ENCODE measurements around the gene FRMD4A. TPM values are rescaled to one million over a fixed set of nuclear protein-coding genes. Genes with fewer than 3 reads are reported as not detected.

FRMD4A gene
- total RNA-seq, 2 experiments from 2014 or later: 0.82 to 0.94 TPM

DNA sequence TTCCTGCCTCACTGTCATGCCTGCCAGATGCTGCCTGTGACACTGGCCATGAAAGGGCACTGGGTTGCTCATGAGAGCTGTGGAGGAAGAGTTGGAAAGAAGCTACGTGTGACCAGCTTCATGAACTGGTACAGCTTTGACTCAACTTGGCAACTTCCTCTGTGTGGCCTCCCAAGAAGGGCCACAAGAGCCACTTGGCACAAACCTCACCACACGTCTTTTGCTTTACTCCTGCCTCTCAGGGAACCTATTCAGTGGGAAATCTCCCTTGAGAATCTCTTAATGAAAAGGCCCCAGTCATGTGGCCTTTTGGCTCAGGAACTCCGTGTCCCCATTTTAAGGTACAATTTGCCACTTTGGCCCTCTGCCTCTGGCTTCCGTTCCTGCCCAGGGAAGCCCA, 54.5 kb downstream of the FRMD4A start:
- H3K27me3 Mint-ChIP-seq (ENCODE audit: low read depth): peaks cover 2% of the 10 kb centered on the region
- H3K4me3 Mint-ChIP-seq: no peak overlapping the region
- CTCF ChIA-PET: no interaction called here
- ATAC-seq (no peak), DNase-seq (no peak)
- no peaks in the 10 kb centered on the region for H3K4me1 Mint-ChIP-seq (ENCODE audit: low read depth)
- H3K27ac Mint-ChIP-seq: no peak overlapping the region
- no peaks in the 10 kb centered on the region for H3K36me3 Mint-ChIP-seq (ENCODE audit: low read depth)
- POLR2A ChIA-PET: no interaction called here
- H3K9me3 Mint-ChIP-seq (ENCODE audit: insufficient read depth): no peaks in the 10 kb centered on the region

DNA sequence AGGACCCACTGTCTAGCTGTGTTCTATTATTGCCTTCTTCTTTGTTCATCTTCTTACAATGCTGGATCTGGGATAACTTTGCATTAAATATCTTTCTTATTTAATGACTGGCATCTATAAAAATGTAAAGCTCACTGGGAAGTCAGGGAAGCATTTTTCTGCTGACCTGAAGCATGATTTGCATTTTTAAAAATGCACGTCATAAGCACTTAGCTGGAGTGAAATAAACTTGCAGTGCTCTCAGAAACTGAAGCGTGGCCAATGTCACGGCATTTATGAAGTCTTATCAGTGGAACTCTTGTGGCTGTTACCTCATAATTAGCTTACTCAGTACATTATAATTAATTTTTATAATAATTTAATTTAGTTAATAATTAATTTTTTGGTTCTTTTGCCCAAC, 59.1 kb downstream of the FRMD4A start:
- Mint-ChIP-seq H3K4me3 (no peak overlapping the region), H3K27me3 (ENCODE audit: low read depth) (peaks cover 2% of the 10 kb centered on the region), H3K27ac (no peak overlapping the region), H3K36me3 (ENCODE audit: low read depth) (no peaks in the 10 kb centered on the region), H3K9me3 (ENCODE audit: insufficient read depth) (no peaks in the 10 kb centered on the region), H3K4me1 (ENCODE audit: low read depth) (no peaks in the 10 kb centered on the region)
- ATAC-seq (no peak), DNase-seq (no peak)
- ChIA-PET CTCF (no interaction called here), POLR2A (no interaction called here)

DNA sequence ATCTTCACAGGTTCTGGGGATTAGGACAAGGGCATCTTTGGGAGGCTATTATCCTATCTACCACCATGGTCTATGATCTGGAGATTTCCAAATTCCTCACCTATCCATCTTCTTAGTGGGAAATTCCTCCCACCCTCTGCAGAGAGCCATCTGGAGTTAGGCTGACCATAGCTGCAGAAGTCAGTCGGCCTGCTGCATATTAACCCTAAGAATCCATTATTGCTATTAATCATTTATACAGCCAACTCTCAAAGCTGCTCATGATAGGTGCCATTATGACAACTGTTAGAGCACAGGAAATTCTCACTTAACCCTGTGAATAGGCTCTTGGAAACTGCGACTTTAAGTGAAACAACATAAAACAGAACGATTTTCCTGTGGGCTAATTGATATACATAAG, 60.4 kb downstream of the FRMD4A start:
- no peaks in the 10 kb centered on the region for H3K9me3 Mint-ChIP-seq (ENCODE audit: insufficient read depth)
- no peak overlapping the region for H3K4me3 Mint-ChIP-seq
- DNase-seq: no peak
- H3K36me3 Mint-ChIP-seq (ENCODE audit: low read depth): no peaks in the 10 kb centered on the region
- no peaks in the 10 kb centered on the region for H3K4me1 Mint-ChIP-seq (ENCODE audit: low read depth)
- CTCF ChIA-PET: no interaction called here
- no peak overlapping the region for H3K27ac Mint-ChIP-seq
- POLR2A ChIA-PET: no interaction called here
- H3K27me3 Mint-ChIP-seq (ENCODE audit: low read depth): peaks cover 2% of the 10 kb centered on the region
- no peak for ATAC-seq

- CTCF ChIA-PET: no interaction called here
These were observed 65.0 kb downstream of the FRMD4A start for GRCh38 chr10:14265709-14266108.

GRCh38 chr10:14262836-14263425, 67.8 kb downstream of the FRMD4A start:
- peaks cover 9% of the 10 kb centered on the region for H3K27me3 Mint-ChIP-seq (ENCODE audit: low read depth)
- H3K36me3 Mint-ChIP-seq (ENCODE audit: low read depth): no peaks in the 10 kb centered on the region
- H3K4me3 Mint-ChIP-seq: no peak overlapping the region
- H3K4me1 Mint-ChIP-seq (ENCODE audit: low read depth): no peaks in the 10 kb centered on the region
- ATAC-seq: no peak
- no peak overlapping the region for H3K27ac Mint-ChIP-seq
- ChIA-PET POLR2A (no interaction called here), CTCF (no interaction called here)
- no peaks in the 10 kb centered on the region for H3K9me3 Mint-ChIP-seq (ENCODE audit: insufficient read depth)
- DNase-seq: no peak

More at GRCh38 chr10:14265709-14266108, 65.0 kb downstream of the FRMD4A start:
- peaks cover 7% of the 10 kb centered on the region for H3K27me3 Mint-ChIP-seq (ENCODE audit: low read depth)
- no peak for DNase-seq
- H3K36me3 Mint-ChIP-seq (ENCODE audit: low read depth): no peaks in the 10 kb centered on the region
- no peak for ATAC-seq
- POLR2A ChIA-PET: no interaction called here
- H3K27ac Mint-ChIP-seq: no peak overlapping the region
- H3K4me1 Mint-ChIP-seq (ENCODE audit: low read depth): no peaks in the 10 kb centered on the region
- no peaks in the 10 kb centered on the region for H3K9me3 Mint-ChIP-seq (ENCODE audit: insufficient read depth)
- no peak overlapping the region for H3K4me3 Mint-ChIP-seq

DNA sequence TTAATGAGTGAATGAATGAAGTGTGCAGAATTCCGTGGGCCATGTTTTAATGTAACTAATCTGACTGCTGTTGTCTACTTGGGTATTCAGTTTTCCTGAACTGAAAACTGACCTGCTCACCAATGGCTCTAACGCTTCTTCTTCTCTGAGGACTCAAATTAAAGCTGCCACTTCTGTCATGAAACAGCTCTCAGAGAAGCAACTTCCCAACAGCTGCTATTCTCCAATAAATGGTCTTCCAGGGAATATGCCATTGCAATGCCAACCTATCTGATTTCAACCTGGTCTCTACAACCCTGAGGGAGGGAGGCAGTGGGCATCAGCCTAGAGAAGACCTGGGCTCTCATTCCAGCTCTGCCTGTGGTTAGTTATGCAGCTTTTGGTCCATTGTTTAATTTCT, 69.4 kb downstream of the FRMD4A start:
- Mint-ChIP-seq H3K27ac (no peak overlapping the region), H3K36me3 (ENCODE audit: low read depth) (no peaks in the 10 kb centered on the region), H3K9me3 (ENCODE audit: insufficient read depth) (no peaks in the 10 kb centered on the region), H3K27me3 (ENCODE audit: low read depth) (peaks cover 13% of the 10 kb centered on the region), H3K4me1 (ENCODE audit: low read depth) (no peaks in the 10 kb centered on the region), H3K4me3 (no peak overlapping the region)
- POLR2A ChIA-PET: no interaction called here
- CTCF ChIA-PET: no interaction called here
- DNase-seq (no peak), ATAC-seq (no peak)

DNA sequence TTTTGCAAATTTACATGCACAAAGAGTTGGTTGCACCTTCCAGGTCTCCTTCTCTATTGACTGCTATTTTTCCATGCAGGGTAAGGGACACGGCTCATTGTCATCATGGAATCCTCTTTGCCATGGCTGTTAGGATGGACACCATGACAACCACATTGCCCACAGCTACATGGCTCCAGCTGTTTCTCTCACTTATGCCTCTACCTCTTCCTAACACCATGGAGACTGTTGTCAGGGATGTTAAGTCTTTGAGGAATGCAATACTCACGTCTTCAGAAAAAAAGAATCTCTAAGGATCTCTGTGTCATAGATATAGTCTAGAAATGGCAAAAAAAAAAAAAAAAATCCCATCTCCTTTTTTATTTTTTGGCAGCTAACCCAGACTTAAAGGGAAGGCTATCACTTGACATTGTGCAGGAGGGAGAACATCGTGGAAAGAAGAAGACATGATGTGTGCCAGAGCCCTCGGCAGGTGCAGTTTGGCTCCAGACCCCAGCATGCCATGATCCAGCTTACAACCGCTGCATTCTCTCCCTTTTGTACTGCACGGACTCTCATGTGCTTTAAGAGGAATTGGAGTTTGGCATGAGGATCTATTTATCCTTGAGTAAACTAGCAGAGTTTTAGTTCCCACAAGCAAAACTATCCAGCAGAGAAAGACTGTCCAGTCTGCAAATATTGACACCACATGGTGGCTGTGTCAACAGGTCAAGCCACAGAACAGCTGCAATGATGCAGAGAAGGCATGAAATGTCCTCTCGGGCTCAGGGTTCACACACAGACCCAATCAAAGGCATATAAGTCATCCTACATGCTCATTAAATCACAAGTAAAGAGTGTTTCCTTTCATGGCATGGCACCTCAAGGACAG, 70.8 kb downstream of the FRMD4A start:
- Mint-ChIP-seq H3K27ac (no peak overlapping the region), H3K36me3 (ENCODE audit: low read depth) (no peaks in the 10 kb centered on the region), H3K9me3 (ENCODE audit: insufficient read depth) (no peaks in the 10 kb centered on the region), H3K4me3 (no peak overlapping the region), H3K27me3 (ENCODE audit: low read depth) (peaks cover 13% of the 10 kb centered on the region), H3K4me1 (ENCODE audit: low read depth) (no peaks in the 10 kb centered on the region)
- CTCF ChIA-PET: no interaction called here
- POLR2A ChIA-PET: no interaction called here
- DNase-seq (no peak), ATAC-seq (no peak)

- DNase-seq (no peak), ATAC-seq (no peak)
- Mint-ChIP-seq H3K27me3 (ENCODE audit: low read depth) (peaks cover 14% of the 10 kb centered on the region), H3K9me3 (ENCODE audit: insufficient read depth) (no peaks in the 10 kb centered on the region), H3K36me3 (ENCODE audit: low read depth) (no peaks in the 10 kb centered on the region), H3K27ac (no peak overlapping the region), H3K4me1 (ENCODE audit: low read depth) (no peaks in the 10 kb centered on the region), H3K4me3 (no peak overlapping the region)
- ChIA-PET POLR2A (no interaction called here), CTCF (no interaction called here)
These were observed 76.4 kb downstream of the FRMD4A start for GRCh38 chr10:14254368-14254767.

- no peak overlapping the region for H3K4me3 Mint-ChIP-seq
- POLR2A ChIA-PET: no interaction called here
- no peaks in the 10 kb centered on the region for H3K9me3 Mint-ChIP-seq (ENCODE audit: insufficient read depth)
- DNase-seq (no peak), ATAC-seq (no peak)
- H3K4me1 Mint-ChIP-seq (ENCODE audit: low read depth): no peaks in the 10 kb centered on the region
- H3K27me3 Mint-ChIP-seq (ENCODE audit: low read depth): peaks cover 14% of the 10 kb centered on the region
- H3K36me3 Mint-ChIP-seq (ENCODE audit: low read depth): no peaks in the 10 kb centered on the region
- no peak overlapping the region for H3K27ac Mint-ChIP-seq
- CTCF ChIA-PET: no interaction called here
These were observed 77.0 kb downstream of the FRMD4A start for GRCh38 chr10:14253711-14254110.

DNA sequence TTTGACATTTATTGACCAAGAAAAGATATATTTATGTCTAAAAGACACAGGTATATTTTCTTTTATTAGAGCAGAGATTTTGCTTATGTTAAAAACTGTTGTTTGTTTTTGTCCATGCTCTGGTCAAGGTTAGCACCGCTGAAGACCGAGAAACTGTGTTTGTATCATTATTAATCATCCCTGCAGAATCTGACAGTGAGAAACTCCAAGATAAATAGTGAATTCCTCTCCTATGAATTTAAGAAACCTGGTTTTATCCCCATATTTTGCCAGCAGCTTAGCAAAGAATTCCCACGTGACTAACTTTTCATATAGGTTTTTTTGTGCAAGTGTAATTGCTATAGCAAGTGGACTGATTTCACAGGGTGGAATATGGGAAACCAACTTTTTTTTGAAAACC, 77.6 kb downstream of the FRMD4A start:
- CTCF ChIA-PET: no interaction called here
- DNase-seq: no peak
- no peak for ATAC-seq
- Mint-ChIP-seq H3K27me3 (ENCODE audit: low read depth) (peaks cover 12% of the 10 kb centered on the region), H3K9me3 (ENCODE audit: insufficient read depth) (no peaks in the 10 kb centered on the region), H3K27ac (no peak overlapping the region), H3K4me1 (ENCODE audit: low read depth) (no peaks in the 10 kb centered on the region), H3K36me3 (ENCODE audit: low read depth) (no peaks in the 10 kb centered on the region), H3K4me3 (no peak overlapping the region)
- POLR2A ChIA-PET: no interaction called here

DNA sequence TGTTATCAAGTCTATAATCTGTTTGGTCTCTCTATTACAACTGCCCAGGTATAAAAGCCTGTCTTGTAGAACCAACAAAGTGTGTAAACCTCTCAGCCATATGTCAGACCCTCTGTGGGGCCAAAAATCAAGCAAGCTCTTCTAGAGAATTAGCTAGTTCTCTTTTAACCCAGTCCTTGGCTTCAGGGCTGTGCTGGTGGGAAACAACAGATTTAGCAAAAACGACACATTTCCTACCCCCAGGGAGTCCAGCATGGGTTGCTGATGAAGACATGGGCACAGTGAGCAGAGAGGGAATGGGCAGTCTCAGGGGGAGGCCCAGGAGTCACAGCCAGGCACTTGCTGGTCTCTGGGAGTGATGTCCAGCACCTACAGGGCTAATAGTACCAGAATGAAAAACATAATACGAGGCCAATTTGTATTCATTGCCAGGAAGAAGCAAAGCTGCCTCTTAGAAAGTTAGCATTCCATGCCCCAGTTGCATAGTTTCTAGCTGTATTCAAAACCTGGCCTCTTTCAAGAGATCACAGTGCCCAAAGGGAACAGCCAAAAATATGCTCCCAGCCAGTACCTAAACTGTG, 80.1 kb downstream of the FRMD4A start:
- Mint-ChIP-seq H3K9me3 (ENCODE audit: insufficient read depth) (no peaks in the 10 kb centered on the region), H3K27me3 (ENCODE audit: low read depth) (peaks cover 10% of the 10 kb centered on the region), H3K4me1 (ENCODE audit: low read depth) (no peaks in the 10 kb centered on the region), H3K27ac (no peak overlapping the region), H3K36me3 (ENCODE audit: low read depth) (no peaks in the 10 kb centered on the region), H3K4me3 (no peak overlapping the region)
- ATAC-seq: no peak
- no peak for DNase-seq
- ChIA-PET CTCF (no interaction called here), POLR2A (no interaction called here)

GRCh38 chr10:14247377-14248116, 83.2 kb downstream of the FRMD4A start:
- Mint-ChIP-seq H3K27ac (no peak overlapping the region), H3K4me1 (ENCODE audit: low read depth) (no peaks in the 10 kb centered on the region), H3K36me3 (ENCODE audit: low read depth) (no peaks in the 10 kb centered on the region), H3K4me3 (no peak overlapping the region), H3K27me3 (ENCODE audit: low read depth) (peaks cover 3% of the 10 kb centered on the region), H3K9me3 (ENCODE audit: insufficient read depth) (no peaks in the 10 kb centered on the region)
- ChIA-PET CTCF (no interaction called here), POLR2A (no interaction called here)
- ATAC-seq (no peak), DNase-seq (no peak)

Measured in activated CD8-positive, alpha-beta T cell treated with anti-CD3 and anti-CD28 coated beads, Interleukin-2, amount 10 ng/mL, durations not matched to agents 7 days and 5 days (primary cell).